BE2C (cell line): ENCODE measurements around the gene ZFAND6.
A peak's percentile ranks its signal among the peaks of the same experiment; 100 is the strongest.

ENCODE experiments used
- DNase-seq: peaks from one replicate; pipeline ENCODE4 v3.0.0-alpha.2; 2020
- H3K27me3 ChIP-seq: fragments of 250-450 bp; sonication (Bioruptor Pico); 2 replicates; pipeline ENCODE4 v1.5.1; 2020; ENCODE audit warnings: mild to moderate bottlenecking
- H3K36me3 ChIP-seq: fragments of 250-450 bp; sonication (Bioruptor Pico); 2 replicates; pipeline ENCODE4 v1.5.1; 2020; ENCODE audit warnings: mild to moderate bottlenecking
- H3K4me1 ChIP-seq: fragments of 250-450 bp; sonication (Bioruptor Pico); 2 replicates; pipeline ENCODE4 v1.5.1; 2020
- H3K4me3 ChIP-seq: 2 replicates; pipeline ENCODE4 v1.5.1; 2011; ENCODE audit warnings: low read depth, low read length
- H3K9me3 ChIP-seq: fragments of 250-450 bp; sonication (Bioruptor Pico); 2 replicates; pipeline ENCODE4 v1.5.1; 2020
- CTCF ChIP-seq: IDR thresholded peaks from 2 replicates; pipeline ENCODE4 v1.5.1; 2012; ENCODE audit warnings: mild to moderate bottlenecking, low read depth, low read length

ZFAND6 gene

GRCh38 chr15:80110920-80111319 is 51.4 kb downstream of the ZFAND6 start:
- Histone ChIP-seq H3K4me1 (no peaks in the 10 kb centered on the region), H3K36me3 (no peaks in the 10 kb centered on the region), H3K27me3 (no peaks in the 10 kb centered on the region), H3K4me3 (no peak overlapping the region), H3K9me3 (no peaks in the 10 kb centered on the region)
- TF ChIP-seq CTCF: no peak
- DNase-seq: no peak

GRCh38 chr15:80114114-80114513 is 54.6 kb downstream of the ZFAND6 start:
- Histone ChIP-seq H3K4me3 (no peak overlapping the region), H3K27me3 (no peaks in the 10 kb centered on the region), H3K4me1 (no peaks in the 10 kb centered on the region), H3K9me3 (no peaks in the 10 kb centered on the region), H3K36me3 (no peaks in the 10 kb centered on the region)
- no peak for DNase-seq
- no peak for TF ChIP-seq CTCF

DNA sequence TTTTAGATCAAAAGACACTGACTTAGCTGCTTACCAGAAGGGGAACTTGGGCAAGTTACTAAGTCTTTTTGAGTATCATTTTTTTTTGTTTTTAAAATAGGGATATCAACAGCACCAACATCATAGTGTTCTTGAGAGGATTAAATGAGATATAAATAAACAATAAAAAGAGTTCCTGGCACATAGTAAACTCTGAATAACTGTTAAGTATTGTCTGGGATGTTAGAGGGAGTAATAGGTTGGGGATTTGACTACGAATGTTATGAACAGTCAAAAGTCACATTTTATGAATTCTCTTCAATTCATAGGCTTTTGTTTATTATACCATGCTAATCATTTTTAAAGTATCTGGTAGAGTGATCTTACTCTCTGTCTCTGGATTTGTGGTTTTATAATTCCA is 55.5 kb downstream of the ZFAND6 start:
- Histone ChIP-seq H3K4me3 (no peak overlapping the region), H3K9me3 (no peaks in the 10 kb centered on the region), H3K4me1 (no peaks in the 10 kb centered on the region), H3K36me3 (no peaks in the 10 kb centered on the region), H3K27me3 (no peaks in the 10 kb centered on the region)
- DNase-seq: no peak
- no peak for TF ChIP-seq CTCF

- H3K9me3 ChIP-seq: no peaks in the 10 kb centered on the region
- DNase-seq: no peak
- peaks cover 11% of the 10 kb centered on the region for H3K4me1 ChIP-seq
- H3K4me3 ChIP-seq: no peak overlapping the region
- TF ChIP-seq CTCF: no peak
- H3K36me3 ChIP-seq: peaks cover 14% of the 10 kb centered on the region
- H3K27me3 ChIP-seq: no peaks in the 10 kb centered on the region
Measured at GRCh38 chr15:80118956-80119355, 59.5 kb downstream of the ZFAND6 start.

- Histone ChIP-seq H3K4me1 (peaks cover 11% of the 10 kb centered on the region), H3K27me3 (no peaks in the 10 kb centered on the region), H3K9me3 (no peaks in the 10 kb centered on the region), H3K4me3 (no peak overlapping the region), H3K36me3 (peaks cover 16% of the 10 kb centered on the region)
- DNase-seq: no peak
- no peak for TF ChIP-seq CTCF
Measured at GRCh38 chr15:80120636-80121035, 61.2 kb downstream of the ZFAND6 start.

DNA sequence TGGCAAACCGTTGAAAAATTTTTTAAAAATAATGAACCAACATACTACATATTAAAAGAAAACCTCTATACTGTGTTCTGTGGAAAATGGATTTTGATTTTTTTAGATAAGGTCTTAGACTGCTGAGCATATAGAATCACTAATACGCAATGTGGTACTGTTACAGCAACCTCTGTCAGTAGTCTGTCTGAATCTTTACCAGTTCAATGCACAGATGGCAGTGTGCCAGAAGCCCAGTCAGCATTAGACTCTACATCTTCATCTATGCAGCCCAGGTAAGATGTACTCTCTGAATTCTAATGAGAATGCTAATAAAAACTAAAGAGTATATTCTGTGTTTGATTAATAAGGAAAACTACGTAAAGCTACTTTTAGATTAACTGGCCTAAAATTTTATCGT is 62.1 kb downstream of the ZFAND6 start:
- Histone ChIP-seq H3K4me3 (no peak overlapping the region), H3K4me1 (peaks cover 11% of the 10 kb centered on the region), H3K9me3 (no peaks in the 10 kb centered on the region), H3K36me3 (peaks cover 19% of the 10 kb centered on the region), H3K27me3 (no peaks in the 10 kb centered on the region)
- peak; percentile 67 for DNase-seq
- TF ChIP-seq CTCF: no peak
